Neutrophil (primary cell): ENCODE measurements around the gene SENP7.
A peak's percentile ranks its signal among the peaks of the same experiment; 100 is the strongest.
"Not testable (repeated sequence)": the region's sequence is repeated elsewhere in the genome, so short reads cannot be mapped to it uniquely, and the experiment has no call there.

Experiments
- H3K27ac ChIP-seq: fragments of 200-600 bp; sonication (generic); 2 replicates; pipeline ENCODE4 v1.5.1; 2016; ENCODE audit warnings: mild to moderate bottlenecking, moderate library complexity
- H3K27me3 ChIP-seq: fragments of 200-600 bp; sonication (generic); 2 replicates; pipeline ENCODE4 v1.6.0; 2016; ENCODE audit warnings: mild to moderate bottlenecking
- H3K36me3 ChIP-seq: fragments of 200-600 bp; sonication (generic); 2 replicates; pipeline ENCODE4 v1.5.1; 2017
- H3K4me1 ChIP-seq, 2 experiments: fragments of 200-600 bp in 1 of 2; sonication (generic) in 1 of 2; 1 replicate in 1 of 2; 2 replicates in 1 of 2; pipeline versions ENCODE4 v1.5.1 to v1.6.1; 2013 to 2016; ENCODE audit warnings: low read depth in 1 of 2, low read length in 1 of 2, mild to moderate bottlenecking in 1 of 2, moderate library complexity in 1 of 2; ENCODE audit not compliant: control insufficient read depth in 1 of 2, insufficient read depth in 1 of 2
- H3K4me3 ChIP-seq, 2 experiments: fragments of 200-600 bp in 1 of 2; sonication (generic) in 1 of 2; 1 replicate in 1 of 2; 2 replicates in 1 of 2; pipeline ENCODE4 v1.5.1; 2013 to 2016; ENCODE audit warnings: low read depth in 1 of 2, low read length in 1 of 2, mild to moderate bottlenecking in 1 of 2, moderate library complexity in 1 of 2
- H3K9me3 ChIP-seq: fragments of 200-600 bp; sonication (generic); 2 replicates; pipeline ENCODE4 v1.5.1; 2016
- TF ChIP-seq, protein P1 (sequence below): fragments of 200-600 bp; sonication (generic); IDR thresholded peaks from 2 replicates; pipeline ENCODE4 v1.5.1; 2016; ENCODE audit warnings: antibody characterized with exemption

The SENP7 gene, protein sequence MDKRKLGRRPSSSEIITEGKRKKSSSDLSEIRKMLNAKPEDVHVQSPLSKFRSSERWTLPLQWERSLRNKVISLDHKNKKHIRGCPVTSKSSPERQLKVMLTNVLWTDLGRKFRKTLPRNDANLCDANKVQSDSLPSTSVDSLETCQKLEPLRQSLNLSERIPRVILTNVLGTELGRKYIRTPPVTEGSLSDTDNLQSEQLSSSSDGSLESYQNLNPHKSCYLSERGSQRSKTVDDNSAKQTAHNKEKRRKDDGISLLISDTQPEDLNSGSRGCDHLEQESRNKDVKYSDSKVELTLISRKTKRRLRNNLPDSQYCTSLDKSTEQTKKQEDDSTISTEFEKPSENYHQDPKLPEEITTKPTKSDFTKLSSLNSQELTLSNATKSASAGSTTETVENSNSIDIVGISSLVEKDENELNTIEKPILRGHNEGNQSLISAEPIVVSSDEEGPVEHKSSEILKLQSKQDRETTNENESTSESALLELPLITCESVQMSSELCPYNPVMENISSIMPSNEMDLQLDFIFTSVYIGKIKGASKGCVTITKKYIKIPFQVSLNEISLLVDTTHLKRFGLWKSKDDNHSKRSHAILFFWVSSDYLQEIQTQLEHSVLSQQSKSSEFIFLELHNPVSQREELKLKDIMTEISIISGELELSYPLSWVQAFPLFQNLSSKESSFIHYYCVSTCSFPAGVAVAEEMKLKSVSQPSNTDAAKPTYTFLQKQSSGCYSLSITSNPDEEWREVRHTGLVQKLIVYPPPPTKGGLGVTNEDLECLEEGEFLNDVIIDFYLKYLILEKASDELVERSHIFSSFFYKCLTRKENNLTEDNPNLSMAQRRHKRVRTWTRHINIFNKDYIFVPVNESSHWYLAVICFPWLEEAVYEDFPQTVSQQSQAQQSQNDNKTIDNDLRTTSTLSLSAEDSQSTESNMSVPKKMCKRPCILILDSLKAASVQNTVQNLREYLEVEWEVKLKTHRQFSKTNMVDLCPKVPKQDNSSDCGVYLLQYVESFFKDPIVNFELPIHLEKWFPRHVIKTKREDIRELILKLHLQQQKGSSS

DNA sequence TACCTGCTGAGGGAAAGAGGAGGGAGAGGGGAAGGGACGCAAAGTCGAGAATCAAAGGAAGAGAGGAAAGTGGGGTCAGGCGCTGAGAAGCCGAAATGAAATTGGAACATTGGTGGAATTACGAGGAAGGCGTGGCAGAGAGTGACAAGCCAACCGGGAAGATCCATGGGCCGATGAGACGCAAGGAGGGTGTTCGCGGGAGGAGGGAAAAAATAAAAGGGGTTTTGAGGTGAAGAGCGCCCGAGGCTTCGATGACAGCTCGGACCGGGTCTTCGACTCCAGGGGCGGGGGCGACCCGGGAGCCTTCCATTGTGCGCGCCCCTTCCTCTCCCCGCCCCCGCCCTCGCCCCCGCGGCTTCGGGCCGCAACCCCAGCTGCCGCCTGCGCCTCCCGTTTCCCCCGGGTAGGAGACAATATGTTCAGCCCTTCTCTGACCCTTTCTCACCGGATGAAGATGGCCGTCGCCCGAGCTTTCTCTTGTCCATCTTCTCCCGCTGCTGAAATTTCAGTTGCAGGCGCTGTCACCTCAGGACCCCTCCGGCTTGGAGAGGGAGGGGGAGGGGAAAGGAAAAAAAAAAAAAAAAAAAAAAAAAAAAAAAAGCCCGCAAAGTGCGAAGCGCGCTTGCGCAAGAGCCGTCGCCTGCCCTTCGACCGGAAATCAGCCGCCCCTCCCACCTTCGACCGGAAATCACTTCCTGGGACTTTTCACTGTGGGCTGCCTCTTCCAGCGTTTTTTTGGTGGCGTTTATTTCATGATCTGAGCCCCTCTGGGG is at the start of gene SENP7:
Gene SENP7 (minus strand): TSS at position 567 of the 773 bp plus-strand sequence. CDS start 82 bp downstream, at position 485.
- H3K27me3 ChIP-seq: peaks cover 10% of the 10 kb centered on the region
- H3K4me1 ChIP-seq: peaks cover 11 to 15% of the 10 kb centered on the region in 2 experiments
- H3K27ac ChIP-seq: peak within 1 kb of the TSS; percentile 89
- TF ChIP-seq, protein P1, sequence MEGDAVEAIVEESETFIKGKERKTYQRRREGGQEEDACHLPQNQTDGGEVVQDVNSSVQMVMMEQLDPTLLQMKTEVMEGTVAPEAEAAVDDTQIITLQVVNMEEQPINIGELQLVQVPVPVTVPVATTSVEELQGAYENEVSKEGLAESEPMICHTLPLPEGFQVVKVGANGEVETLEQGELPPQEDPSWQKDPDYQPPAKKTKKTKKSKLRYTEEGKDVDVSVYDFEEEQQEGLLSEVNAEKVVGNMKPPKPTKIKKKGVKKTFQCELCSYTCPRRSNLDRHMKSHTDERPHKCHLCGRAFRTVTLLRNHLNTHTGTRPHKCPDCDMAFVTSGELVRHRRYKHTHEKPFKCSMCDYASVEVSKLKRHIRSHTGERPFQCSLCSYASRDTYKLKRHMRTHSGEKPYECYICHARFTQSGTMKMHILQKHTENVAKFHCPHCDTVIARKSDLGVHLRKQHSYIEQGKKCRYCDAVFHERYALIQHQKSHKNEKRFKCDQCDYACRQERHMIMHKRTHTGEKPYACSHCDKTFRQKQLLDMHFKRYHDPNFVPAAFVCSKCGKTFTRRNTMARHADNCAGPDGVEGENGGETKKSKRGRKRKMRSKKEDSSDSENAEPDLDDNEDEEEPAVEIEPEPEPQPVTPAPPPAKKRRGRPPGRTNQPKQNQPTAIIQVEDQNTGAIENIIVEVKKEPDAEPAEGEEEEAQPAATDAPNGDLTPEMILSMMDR: no peak
- no peaks in the 10 kb centered on the region for H3K36me3 ChIP-seq
- H3K4me3 ChIP-seq: peak within 1 kb of the TSS; percentile 72 to 74
- H3K9me3 ChIP-seq: no peaks in the 10 kb centered on the region

DNA sequence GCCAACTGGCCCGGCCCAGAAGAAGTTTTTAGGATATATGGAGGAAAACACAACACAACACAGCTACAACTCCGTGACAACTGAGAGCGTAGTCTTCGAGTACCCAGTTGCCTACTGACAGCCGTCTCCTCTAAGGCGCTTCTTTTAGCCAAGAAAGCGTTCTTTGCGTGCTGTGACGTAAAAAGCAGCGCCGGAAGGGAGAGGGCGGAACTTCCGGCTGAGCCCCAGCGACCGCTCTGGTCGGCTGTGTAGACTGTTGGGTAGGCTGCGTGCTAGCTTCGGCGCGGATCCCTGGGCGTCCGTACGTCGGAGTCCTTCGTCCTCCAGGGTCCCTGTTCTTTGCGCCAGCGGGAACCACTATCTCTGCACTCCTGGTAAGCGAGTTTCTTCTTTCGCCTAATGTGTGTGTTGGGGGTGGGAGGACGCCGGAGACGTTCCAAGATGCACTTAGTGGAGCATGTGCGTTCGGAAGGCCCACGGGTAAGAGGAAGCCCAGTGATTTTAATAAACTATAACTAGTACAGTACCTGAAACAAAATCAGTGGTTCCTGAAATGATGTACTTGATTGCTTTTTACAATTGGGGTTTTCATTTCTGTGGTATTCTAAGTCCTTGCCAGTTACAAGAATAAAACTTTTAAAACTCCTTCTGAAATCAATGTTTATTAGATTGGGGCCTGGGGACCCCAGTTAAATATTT is 48.8 kb upstream of the SENP7 start, which contains the start of gene TRMT10C:
Gene TRMT10C (plus strand): TSS at position 239 of the 699 bp plus-strand sequence. CDS start 2,914 bp downstream, outside the sequence.
- Histone ChIP-seq H3K9me3 (no peaks in the 10 kb centered on the region), H3K27ac (peak within 1 kb of the TSS; percentile 87), H3K27me3 (peaks cover 43% of the 10 kb centered on the region), H3K4me3 (peak within 1 kb of the TSS; percentile 80 to 86), H3K36me3 (peaks cover 13% of the 10 kb centered on the region), H3K4me1 (peaks cover 11% of the 10 kb centered on the region in 2 experiments)
- TF ChIP-seq, protein P1: no peak

DNA sequence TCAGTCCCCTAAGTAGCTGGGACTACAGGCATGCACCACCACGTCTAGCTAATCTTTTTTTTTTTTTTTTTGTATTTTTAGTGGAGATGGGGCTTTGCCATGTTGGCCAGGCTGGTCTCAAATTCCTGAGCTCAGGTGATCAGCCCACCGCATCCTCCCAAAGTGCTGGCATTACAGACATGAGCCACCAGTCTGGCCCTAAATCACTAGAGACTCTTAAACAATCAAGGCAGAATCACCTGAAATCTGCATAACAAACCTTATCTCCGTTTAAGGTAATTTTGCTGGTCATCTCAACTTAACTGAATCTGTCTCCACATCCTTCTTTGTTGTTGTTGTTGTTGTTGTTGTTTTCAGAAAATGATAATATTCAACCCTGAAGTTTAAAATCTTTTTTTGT is 43.1 kb upstream of the SENP7 start:
- H3K36me3 ChIP-seq: no peaks in the 10 kb centered on the region
- no peaks in the 10 kb centered on the region for H3K9me3 ChIP-seq
- no peak overlapping the region for H3K27ac ChIP-seq
- no peaks in the 10 kb centered on the region for H3K4me1 ChIP-seq
- TF ChIP-seq, protein P1: no peak
- H3K4me3 ChIP-seq: no peak overlapping the region
- peaks cover 64% of the 10 kb centered on the region for H3K27me3 ChIP-seq

DNA sequence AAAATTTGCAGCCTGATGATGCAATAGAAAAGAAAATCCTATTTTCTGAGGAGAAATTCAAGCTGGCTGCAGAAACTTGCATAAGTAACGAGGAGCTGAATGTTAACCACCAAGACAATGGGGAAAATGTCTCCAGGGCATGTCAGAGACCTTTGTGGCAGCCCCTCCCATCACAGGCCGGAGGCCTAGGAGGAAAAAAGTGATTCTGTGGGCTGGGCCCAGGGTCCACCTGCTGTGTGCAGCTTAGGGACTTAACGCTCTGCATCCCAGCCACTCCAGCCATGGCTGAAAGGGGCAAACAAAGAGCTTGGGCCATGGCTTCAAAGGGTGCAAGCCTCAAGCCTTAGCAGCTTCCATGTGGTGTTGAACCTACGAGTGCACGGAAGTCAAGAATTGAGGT is 40.4 kb upstream of the SENP7 start:
- not testable (repeated sequence) for H3K27ac ChIP-seq, H3K9me3 ChIP-seq, H3K36me3 ChIP-seq, H3K4me1 ChIP-seq, H3K4me3 ChIP-seq
- H3K27me3 ChIP-seq: peaks cover 37% of the 10 kb centered on the region

DNA sequence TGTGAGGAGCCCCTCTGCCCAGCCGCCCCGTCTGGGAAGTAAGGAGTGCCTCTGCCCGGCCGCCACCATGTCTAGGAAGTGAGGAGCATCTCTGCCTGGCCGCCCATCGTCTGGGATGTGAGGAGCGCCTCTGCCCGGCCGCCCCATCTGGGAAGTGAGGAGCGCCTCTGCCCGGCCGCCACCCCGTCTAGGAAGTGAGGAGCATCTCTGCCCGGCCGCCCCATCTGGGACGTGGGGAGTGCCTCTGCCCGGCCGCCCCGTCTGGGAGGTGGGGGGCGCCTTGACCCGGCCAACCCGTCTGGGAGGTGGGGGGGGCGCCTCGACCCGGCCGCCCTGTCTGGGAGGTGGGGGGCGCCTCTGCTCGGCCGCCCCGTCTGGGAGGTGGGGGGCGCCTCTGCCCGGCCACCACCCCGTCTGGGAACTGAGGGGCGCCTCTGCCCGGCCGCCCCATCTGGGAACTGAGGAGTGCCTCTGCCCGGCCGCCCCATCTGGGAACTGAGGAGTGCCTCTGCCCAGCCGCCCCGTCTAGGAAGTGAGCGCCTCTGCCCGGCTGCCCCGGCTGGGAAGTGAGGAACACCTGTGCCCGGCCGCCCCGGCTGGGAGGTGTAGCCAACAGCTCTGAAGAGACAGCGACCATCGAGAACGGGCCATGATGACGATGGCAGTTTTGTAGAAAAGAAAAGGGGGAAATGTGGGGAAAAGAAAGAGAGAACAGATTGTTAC is 38.5 kb upstream of the SENP7 start:
- not testable (repeated sequence) for H3K36me3 ChIP-seq, H3K4me1 ChIP-seq, H3K4me3 ChIP-seq, H3K9me3 ChIP-seq, H3K27ac ChIP-seq
- peaks cover 19% of the 10 kb centered on the region for H3K27me3 ChIP-seq
